ENCODE measurements around the gene OARD1.

The OARD1 gene

DNA sequence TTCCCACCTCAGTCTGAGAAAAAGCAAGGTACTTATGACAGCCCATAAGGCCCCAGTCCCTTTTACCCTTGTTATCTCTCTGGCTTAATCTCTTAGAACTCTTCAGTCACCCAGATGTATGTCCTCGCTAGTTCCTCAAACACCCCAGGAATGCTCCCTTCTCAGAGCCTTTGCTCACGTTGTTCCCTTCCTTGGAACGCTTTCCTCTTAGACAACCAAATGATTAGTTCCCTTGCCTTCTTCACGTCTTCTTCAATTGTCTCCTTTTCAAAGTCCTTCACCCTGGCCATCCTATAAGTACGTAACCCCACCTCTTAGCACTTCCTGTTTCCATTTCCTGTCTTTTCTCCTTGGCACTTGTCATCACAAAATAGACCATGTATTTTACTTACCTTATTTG lies 20.3 kb downstream of the OARD1 start:
- Histone ChIP-seq H3K4me3 (ENCODE audit: low read depth in 1 of 5, low read length in 5 of 5) (no peak overlapping the region), H3K27me3 (ENCODE audit: control insufficient read depth in 5 of 5, insufficient read depth in 4 of 5, low read length in 5 of 5) (no peaks in the 10 kb centered on the region), H3K4me1 (ENCODE audit: control insufficient read depth in 5 of 5, insufficient read depth in 5 of 5, low read length in 5 of 5) (peaks cover 0 to 7% (median 0%) of the 10 kb centered on the region in 5 donors), H3K9me3 (ENCODE audit: control insufficient read depth in 5 of 5, low read length in 5 of 5) (no peaks in the 10 kb centered on the region), H3K27ac (ENCODE audit: low read depth, low read length) (no peak overlapping the region), H3K9ac (ENCODE audit: low read length in 5 of 5) (no peak overlapping the region), H3K36me3 (ENCODE audit: control insufficient read depth in 5 of 5, insufficient read depth in 5 of 5, low read length in 5 of 5) (peaks cover 0 to 5% (median 0%) of the 10 kb centered on the region in 5 donors)

DNA sequence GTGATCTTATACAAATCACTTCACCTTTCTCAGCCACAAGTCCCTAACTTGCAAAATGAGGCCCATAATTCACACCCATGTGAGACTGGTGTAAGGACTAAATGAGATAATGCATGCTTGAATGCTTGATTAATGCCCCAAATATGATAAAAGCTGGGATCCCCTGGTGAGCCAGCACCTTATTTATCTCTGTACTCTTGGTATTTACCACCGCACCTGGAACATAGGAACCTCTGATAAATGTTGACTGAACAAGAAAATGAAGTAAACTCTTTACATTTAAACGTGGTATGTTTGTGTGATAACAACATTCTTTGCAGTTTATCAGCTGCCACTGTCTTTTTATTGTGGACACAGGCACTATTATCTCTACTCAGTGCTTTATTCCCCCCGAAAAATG lies 21.6 kb downstream of the OARD1 start:
- Histone ChIP-seq H3K9me3 (ENCODE audit: control insufficient read depth in 5 of 5, low read length in 5 of 5) (no peaks in the 10 kb centered on the region), H3K27ac (ENCODE audit: low read depth, low read length) (no peak overlapping the region), H3K9ac (ENCODE audit: low read length in 5 of 5) (no peak overlapping the region), H3K4me3 (ENCODE audit: low read depth in 1 of 5, low read length in 5 of 5) (no peak overlapping the region), H3K36me3 (ENCODE audit: control insufficient read depth in 5 of 5, insufficient read depth in 5 of 5, low read length in 5 of 5) (peaks cover 0 to 4% (median 0%) of the 10 kb centered on the region in 5 donors), H3K4me1 (ENCODE audit: control insufficient read depth in 5 of 5, insufficient read depth in 5 of 5, low read length in 5 of 5) (peaks cover 0 to 7% (median 0%) of the 10 kb centered on the region in 5 donors), H3K27me3 (ENCODE audit: control insufficient read depth in 5 of 5, insufficient read depth in 4 of 5, low read length in 5 of 5) (no peaks in the 10 kb centered on the region)

DNA sequence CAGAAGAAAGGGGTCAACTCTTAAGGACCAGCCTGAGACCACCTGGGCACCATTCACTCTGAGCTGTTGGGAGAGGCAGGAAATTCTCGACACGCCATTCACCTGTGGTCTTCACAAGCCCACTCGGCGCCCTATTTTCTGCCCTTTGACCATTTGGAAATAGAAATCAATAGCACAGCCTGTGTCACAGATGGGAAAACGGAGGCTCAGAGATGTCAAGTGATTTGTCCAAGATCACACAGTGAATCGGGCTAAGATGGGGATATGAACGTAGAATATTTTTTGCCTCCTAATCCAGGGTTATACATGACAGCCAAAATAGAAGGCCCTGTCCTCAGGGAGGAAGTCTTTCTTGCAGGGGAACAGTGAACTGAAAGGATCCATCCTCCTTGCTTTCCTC lies 22.2 kb downstream of the OARD1 start:
- Histone ChIP-seq H3K4me3 (ENCODE audit: low read depth in 1 of 5, low read length in 5 of 5) (no peak overlapping the region), H3K27me3 (ENCODE audit: control insufficient read depth in 5 of 5, insufficient read depth in 4 of 5, low read length in 5 of 5) (no peaks in the 10 kb centered on the region), H3K9me3 (ENCODE audit: control insufficient read depth in 5 of 5, low read length in 5 of 5) (no peaks in the 10 kb centered on the region), H3K36me3 (ENCODE audit: control insufficient read depth in 5 of 5, insufficient read depth in 5 of 5, low read length in 5 of 5) (no peaks in the 10 kb centered on the region), H3K27ac (ENCODE audit: low read depth, low read length) (no peak overlapping the region), H3K9ac (ENCODE audit: low read length in 5 of 5) (no peak overlapping the region), H3K4me1 (ENCODE audit: control insufficient read depth in 5 of 5, insufficient read depth in 5 of 5, low read length in 5 of 5) (peaks cover 0 to 7% (median 0%) of the 10 kb centered on the region in 5 donors)

DNA sequence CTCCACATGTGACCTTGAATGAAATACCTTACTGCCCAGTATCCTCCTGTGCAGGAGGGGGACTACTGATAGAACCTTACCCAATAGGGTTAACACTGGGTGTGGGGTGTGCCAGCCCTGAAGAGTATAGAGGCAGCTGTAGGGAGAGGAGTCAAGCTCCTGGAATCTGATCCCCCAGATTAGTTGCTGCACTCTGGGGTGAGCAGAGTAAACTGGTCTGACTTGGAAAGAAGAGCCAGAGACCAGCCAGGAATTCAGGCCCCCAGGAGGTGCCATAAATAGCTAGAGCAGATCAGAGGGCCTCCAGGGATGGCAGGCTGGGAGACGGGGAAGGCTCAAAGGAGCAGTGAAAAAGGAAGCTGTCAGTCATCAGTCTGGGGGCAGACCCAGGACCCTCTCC lies 22.6 kb downstream of the OARD1 start:
- Histone ChIP-seq H3K4me3 (ENCODE audit: low read depth in 1 of 5, low read length in 5 of 5) (no peak overlapping the region), H3K4me1 (ENCODE audit: control insufficient read depth in 5 of 5, insufficient read depth in 5 of 5, low read length in 5 of 5) (peaks cover 0 to 7% (median 0%) of the 10 kb centered on the region in 5 donors), H3K9ac (ENCODE audit: low read length in 5 of 5) (no peak overlapping the region), H3K27ac (ENCODE audit: low read depth, low read length) (no peak overlapping the region), H3K36me3 (ENCODE audit: control insufficient read depth in 5 of 5, insufficient read depth in 5 of 5, low read length in 5 of 5) (no peaks in the 10 kb centered on the region), H3K27me3 (ENCODE audit: control insufficient read depth in 5 of 5, insufficient read depth in 4 of 5, low read length in 5 of 5) (no peaks in the 10 kb centered on the region), H3K9me3 (ENCODE audit: control insufficient read depth in 5 of 5, low read length in 5 of 5) (no peaks in the 10 kb centered on the region)

DNA sequence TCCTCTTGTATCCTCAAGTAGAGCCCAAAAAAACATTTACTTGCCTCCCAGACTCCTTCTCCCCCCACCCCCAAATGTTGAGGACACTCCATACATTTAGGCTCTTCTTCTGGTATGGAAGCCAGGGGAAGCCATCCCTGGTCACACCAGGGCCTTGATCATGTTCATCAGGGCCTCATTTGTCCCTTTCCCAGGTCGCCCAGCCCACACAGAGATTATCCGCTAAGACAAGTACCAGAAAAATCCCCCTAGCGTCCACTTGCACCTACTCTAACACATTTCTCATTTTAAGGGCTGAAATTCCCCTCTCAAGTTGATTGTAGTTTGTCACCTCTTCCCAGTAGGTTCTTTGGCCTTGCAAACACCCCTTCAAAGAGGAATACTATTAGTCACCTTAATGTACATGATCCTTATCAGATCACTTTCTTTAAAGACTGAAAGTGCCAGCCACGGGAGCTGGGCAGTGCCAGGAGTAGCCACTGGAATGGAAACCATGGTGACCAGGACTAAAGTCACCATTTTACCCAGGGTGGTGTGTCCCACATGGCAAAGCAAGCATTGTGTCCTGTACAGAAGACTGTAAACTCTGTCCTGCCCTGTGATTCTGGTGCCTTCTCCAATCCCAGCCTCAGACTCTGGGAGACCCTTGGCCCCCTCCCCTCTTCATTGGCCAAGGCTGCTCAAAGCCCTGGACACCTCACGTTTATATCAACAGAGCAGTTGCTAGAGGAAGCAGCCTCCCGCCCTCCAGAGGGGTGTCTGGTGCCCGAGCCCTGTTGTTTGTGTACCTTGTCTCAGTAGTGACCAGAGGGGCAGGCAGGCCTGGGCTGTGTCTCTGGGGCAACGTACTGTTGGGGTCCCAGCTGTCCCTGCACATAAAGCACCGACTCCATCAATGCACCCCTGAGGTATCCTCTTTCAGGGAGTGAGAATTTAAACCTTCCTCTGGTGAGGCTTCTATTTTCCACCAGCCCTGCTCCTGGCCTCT lies 24.1 kb downstream of the OARD1 start:
- Histone ChIP-seq H3K9me3 (ENCODE audit: control insufficient read depth in 5 of 5, low read length in 5 of 5) (no peaks in the 10 kb centered on the region), H3K4me3 (ENCODE audit: low read depth in 1 of 5, low read length in 5 of 5) (no peak overlapping the region), H3K36me3 (ENCODE audit: control insufficient read depth in 5 of 5, insufficient read depth in 5 of 5, low read length in 5 of 5) (no peaks in the 10 kb centered on the region), H3K4me1 (ENCODE audit: control insufficient read depth in 5 of 5, insufficient read depth in 5 of 5, low read length in 5 of 5) (peaks cover 0 to 7% (median 0%) of the 10 kb centered on the region in 5 donors), H3K27ac (ENCODE audit: low read depth, low read length) (no peak overlapping the region), H3K9ac (ENCODE audit: low read length in 5 of 5) (no peak overlapping the region), H3K27me3 (ENCODE audit: control insufficient read depth in 5 of 5, insufficient read depth in 4 of 5, low read length in 5 of 5) (no peaks in the 10 kb centered on the region)

DNA sequence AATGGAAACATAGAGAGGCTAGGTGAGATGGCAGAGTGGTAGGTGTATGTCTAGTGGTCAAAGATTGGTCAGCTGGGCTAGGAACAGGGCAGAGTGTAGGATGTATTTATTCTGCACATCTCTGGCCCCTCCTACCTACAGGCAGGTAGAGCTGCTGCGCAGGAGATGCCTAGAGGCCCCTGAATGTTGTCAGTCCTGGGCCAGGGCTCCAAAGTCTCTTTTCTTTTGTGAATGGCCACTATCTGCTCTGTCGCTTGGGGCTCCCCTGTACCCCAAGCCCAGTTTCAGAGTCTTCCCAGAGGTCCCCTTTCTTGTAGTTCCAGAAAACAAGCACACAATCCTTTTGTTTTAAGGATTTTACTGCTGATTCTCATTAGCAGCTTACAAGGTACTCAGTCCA lies 24.9 kb downstream of the OARD1 start:
- Histone ChIP-seq H3K27ac (ENCODE audit: low read depth, low read length) (no peak overlapping the region), H3K36me3 (ENCODE audit: control insufficient read depth in 5 of 5, insufficient read depth in 5 of 5, low read length in 5 of 5) (peaks cover 0 to 5% (median 0%) of the 10 kb centered on the region in 5 donors), H3K4me1 (ENCODE audit: control insufficient read depth in 5 of 5, insufficient read depth in 5 of 5, low read length in 5 of 5) (peaks cover 0 to 7% (median 0%) of the 10 kb centered on the region in 5 donors), H3K4me3 (ENCODE audit: low read depth in 1 of 5, low read length in 5 of 5) (no peak overlapping the region), H3K27me3 (ENCODE audit: control insufficient read depth in 5 of 5, insufficient read depth in 4 of 5, low read length in 5 of 5) (no peaks in the 10 kb centered on the region), H3K9ac (ENCODE audit: low read length in 5 of 5) (no peak overlapping the region), H3K9me3 (ENCODE audit: control insufficient read depth in 5 of 5, low read length in 5 of 5) (no peaks in the 10 kb centered on the region)

DNA sequence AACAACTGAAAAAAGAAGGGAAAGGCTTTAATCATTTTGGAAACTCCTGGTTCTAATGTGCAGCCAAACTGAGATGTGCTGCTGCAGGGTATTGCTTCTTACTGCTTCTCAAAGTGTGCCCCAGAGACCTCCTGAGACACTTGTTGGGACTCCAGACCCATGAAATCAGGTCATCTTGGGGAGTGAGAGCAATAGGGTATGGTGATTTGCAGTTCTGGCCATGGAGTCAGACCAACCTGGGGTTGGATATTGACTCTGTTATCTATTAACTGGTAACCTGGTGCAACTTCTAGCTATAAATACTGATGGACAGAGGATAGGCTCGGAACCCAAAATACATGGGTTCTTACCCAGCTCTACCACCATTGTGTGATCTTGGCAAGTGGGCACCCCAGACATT lies 26.1 kb downstream of the OARD1 start:
- Histone ChIP-seq H3K9me3 (ENCODE audit: control insufficient read depth in 5 of 5, low read length in 5 of 5) (no peaks in the 10 kb centered on the region), H3K4me1 (ENCODE audit: control insufficient read depth in 5 of 5, insufficient read depth in 5 of 5, low read length in 5 of 5) (no peaks in the 10 kb centered on the region), H3K4me3 (ENCODE audit: low read depth in 1 of 5, low read length in 5 of 5) (no peak overlapping the region), H3K27me3 (ENCODE audit: control insufficient read depth in 5 of 5, insufficient read depth in 4 of 5, low read length in 5 of 5) (no peaks in the 10 kb centered on the region), H3K27ac (ENCODE audit: low read depth, low read length) (no peak overlapping the region), H3K9ac (ENCODE audit: low read length in 5 of 5) (no peak overlapping the region), H3K36me3 (ENCODE audit: control insufficient read depth in 5 of 5, insufficient read depth in 5 of 5, low read length in 5 of 5) (peaks cover 0 to 7% (median 0%) of the 10 kb centered on the region in 5 donors)

DNA sequence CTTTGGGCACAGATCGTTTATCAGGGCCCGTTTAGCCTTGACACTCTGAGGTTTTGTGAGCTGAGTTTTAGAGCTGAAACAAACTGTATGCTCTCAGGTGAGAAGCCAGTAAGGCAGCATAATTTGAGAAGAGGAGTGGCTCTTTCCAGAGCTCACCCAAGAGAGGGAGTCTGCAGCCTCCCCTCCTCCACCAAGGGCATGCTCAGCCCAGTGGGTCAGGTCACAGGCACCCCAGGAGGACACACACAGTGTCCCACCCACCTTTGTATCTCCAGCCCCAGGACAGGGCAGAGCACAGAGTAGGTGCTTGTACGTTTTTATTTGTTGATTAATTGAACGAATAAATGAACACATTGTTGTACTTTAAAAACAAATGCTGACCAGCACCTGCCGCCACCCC lies 26.5 kb downstream of the OARD1 start:
- Histone ChIP-seq H3K4me1 (ENCODE audit: control insufficient read depth in 5 of 5, insufficient read depth in 5 of 5, low read length in 5 of 5) (no peaks in the 10 kb centered on the region), H3K36me3 (ENCODE audit: control insufficient read depth in 5 of 5, insufficient read depth in 5 of 5, low read length in 5 of 5) (peaks cover 0 to 7% (median 0%) of the 10 kb centered on the region in 5 donors), H3K9ac (ENCODE audit: low read length in 5 of 5) (no peak overlapping the region), H3K27me3 (ENCODE audit: control insufficient read depth in 5 of 5, insufficient read depth in 4 of 5, low read length in 5 of 5) (no peaks in the 10 kb centered on the region), H3K9me3 (ENCODE audit: control insufficient read depth in 5 of 5, low read length in 5 of 5) (no peaks in the 10 kb centered on the region), H3K27ac (ENCODE audit: low read depth, low read length) (no peak overlapping the region), H3K4me3 (ENCODE audit: low read depth in 1 of 5, low read length in 5 of 5) (no peak overlapping the region)

DNA sequence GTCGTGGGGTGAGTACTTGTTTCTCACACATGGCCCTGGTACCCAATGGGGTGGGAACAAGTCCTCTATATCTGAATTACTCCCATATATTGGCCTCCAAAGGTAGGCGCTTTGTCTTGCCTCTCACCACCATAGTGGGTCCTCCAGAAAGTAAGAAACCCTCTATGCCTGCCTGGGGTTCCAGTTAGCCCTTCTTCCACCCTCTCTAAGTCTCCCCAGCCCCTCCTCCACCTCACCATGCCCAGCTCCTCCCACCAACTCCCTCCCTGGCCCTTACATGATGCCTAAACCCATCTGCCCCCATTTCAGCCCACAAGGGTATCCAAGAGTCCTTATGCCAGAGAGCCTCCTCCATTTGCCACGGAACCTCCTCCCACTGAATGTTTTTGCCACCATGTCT lies 29.0 kb downstream of the OARD1 start:
- H3K4me3 ChIP-seq (ENCODE audit: low read depth in 1 of 5, low read length in 5 of 5): no peak overlapping the region
- no peaks in the 10 kb centered on the region for H3K9me3 ChIP-seq (ENCODE audit: control insufficient read depth in 5 of 5, low read length in 5 of 5)
- H3K36me3 ChIP-seq (ENCODE audit: control insufficient read depth in 5 of 5, insufficient read depth in 5 of 5, low read length in 5 of 5): peaks cover 0 to 7% (median 0%) of the 10 kb centered on the region in 5 donors
- H3K9ac ChIP-seq (ENCODE audit: low read length in 5 of 5): no peak overlapping the region
- H3K27me3 ChIP-seq (ENCODE audit: control insufficient read depth in 5 of 5, insufficient read depth in 4 of 5, low read length in 5 of 5): no peaks in the 10 kb centered on the region
- no peak overlapping the region for H3K27ac ChIP-seq (ENCODE audit: low read depth, low read length)
- H3K4me1 ChIP-seq (ENCODE audit: control insufficient read depth in 5 of 5, insufficient read depth in 5 of 5, low read length in 5 of 5): no peaks in the 10 kb centered on the region

DNA sequence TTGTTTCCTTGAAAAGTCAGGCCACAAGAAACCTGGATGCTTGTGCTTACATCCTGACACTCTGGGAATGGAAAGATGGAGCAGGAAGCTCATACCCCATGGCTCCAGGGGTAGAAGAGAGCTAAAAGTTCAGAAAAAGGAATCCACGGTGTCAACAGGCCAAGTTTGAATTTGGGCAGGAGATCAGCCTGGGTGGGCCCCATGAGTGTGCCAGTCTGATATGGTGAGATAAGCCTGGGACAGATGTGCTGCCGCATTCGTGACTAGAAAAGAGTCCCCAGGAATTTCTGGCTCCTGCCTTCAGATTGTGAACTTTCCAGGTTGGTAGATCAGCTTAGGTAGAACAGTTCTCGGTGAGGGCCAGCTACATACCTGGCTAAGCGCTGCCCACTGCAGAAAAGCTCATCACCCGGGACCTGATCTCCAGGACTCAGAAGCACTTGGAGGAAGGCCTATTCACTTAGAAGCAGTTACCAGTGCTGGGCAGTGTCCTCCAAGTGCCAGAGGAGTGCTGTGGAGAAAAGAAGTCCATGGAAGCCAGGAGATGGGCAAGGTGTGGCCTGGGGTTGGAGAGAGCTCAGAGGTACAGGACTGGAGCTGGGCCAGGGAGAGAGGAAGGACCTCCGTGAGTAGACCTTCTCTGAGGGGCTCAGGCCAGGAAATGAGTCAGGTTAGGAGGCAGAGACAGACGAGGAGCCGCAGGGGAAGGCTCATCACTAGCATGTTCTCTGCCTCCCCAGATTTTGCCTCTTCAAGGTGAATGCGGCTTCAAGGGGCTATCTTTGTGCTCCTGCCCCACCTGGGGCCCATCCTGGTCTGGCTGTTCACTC lies 29.7 kb downstream of the OARD1 start, which contains the start of gene TSPO2:
Gene TSPO2 (plus strand): TSS at position 242 of the 830 bp plus-strand sequence. CDS start 519 bp downstream, at position 761.
- H3K4me1 ChIP-seq (ENCODE audit: control insufficient read depth in 5 of 5, insufficient read depth in 5 of 5, low read length in 5 of 5): no peaks in the 10 kb centered on the region
- peaks cover 0 to 7% (median 0%) of the 10 kb centered on the region in 5 donors for H3K36me3 ChIP-seq (ENCODE audit: control insufficient read depth in 5 of 5, insufficient read depth in 5 of 5, low read length in 5 of 5)
- H3K27ac ChIP-seq (ENCODE audit: low read depth, low read length): no peak within 1 kb of the TSS
- H3K9me3 ChIP-seq (ENCODE audit: control insufficient read depth in 5 of 5, low read length in 5 of 5): no peaks in the 10 kb centered on the region
- no peak within 1 kb of the TSS for H3K4me3 ChIP-seq (ENCODE audit: low read depth in 1 of 5, low read length in 5 of 5)
- no peak within 1 kb of the TSS for H3K9ac ChIP-seq (ENCODE audit: low read length in 5 of 5)
- no peaks in the 10 kb centered on the region for H3K27me3 ChIP-seq (ENCODE audit: control insufficient read depth in 5 of 5, insufficient read depth in 4 of 5, low read length in 5 of 5)
